GM23338 (cell line): ENCODE results near the gene TRABD2A. TPM values are rescaled to one million over a fixed set of nuclear protein-coding genes. Genes with fewer than 3 reads are reported as not detected.

Experiments
- CREB1 ChIP-seq: fragments of 250-450 bp; sonication (Bioruptor Pico); IDR thresholded peaks from 2 replicates; pipeline ENCODE4 v1.5.0; 2020; ENCODE audit warnings: low read depth, mild to moderate bottlenecking, moderate library complexity
- ETS1 ChIP-seq: IDR thresholded peaks from 2 replicates; pipeline ENCODE4 v1.6.1; 2016; ENCODE audit warnings: antibody characterized with exemption
- EZH2phosphoT487 ChIP-seq: fragments of 200-600 bp; sonication (generic); IDR thresholded peaks from one replicate; pipeline ENCODE4 v1.8.1; 2018; ENCODE audit warnings: antibody characterized with exemption; ENCODE audit not compliant: unreplicated experiment
- NANOG ChIP-seq: IDR thresholded peaks from 2 replicates; pipeline ENCODE4 v1.6.1; 2016; ENCODE audit warnings: antibody characterized with exemption, borderline replicate concordance
- STAT1 ChIP-seq: IDR thresholded peaks from one replicate; pipeline ENCODE4 v1.6.1; 2016; ENCODE audit warnings: antibody characterized with exemption; ENCODE audit not compliant: unreplicated experiment
- polyA plus RNA-seq: library from polyadenylated mRNA; unstranded; fragments of >200 nt; fragmentation: Nextera tagmentation; extraction: Ambion mirVana; gene quantifications from 2 replicates; pipeline ENCODE4 v1.2.1, GENCODE V29; 2016
- total RNA-seq: library from RNA; depleted of rRNA; stranded (reverse); fragments of >200 nt; shearing (Covaris generic); gene quantifications from 2 replicates; pipeline ENCODE4 v1.2.3, GENCODE V29; 2014
- TF ChIP-seq, protein P1 (sequence below): fragments of 250-450 bp; sonication (Bioruptor Pico); IDR thresholded peaks from 2 replicates; pipeline ENCODE4 v1.5.0; 2020; ENCODE audit warnings: mild to moderate bottlenecking, moderate library complexity
- TF ChIP-seq, protein P2 (sequence below), 2 experiments: fragments of 200-600 bp in 1 of 2; sonication (generic) in 1 of 2; conservative IDR thresholded peaks; 2 replicates each; pipeline versions ENCODE4 v1.5.1 to v1.6.1; 2016 to 2017; ENCODE audit warnings: antibody characterized with exemption in 2 of 2, low read depth in 2 of 2, mild to moderate bottlenecking in 2 of 2, moderate library complexity in 1 of 2

Gene TRABD2A
- total and polyA plus RNA-seq, 2 experiments from 2014 or later: 5.5 to 12.1 TPM

DNA sequence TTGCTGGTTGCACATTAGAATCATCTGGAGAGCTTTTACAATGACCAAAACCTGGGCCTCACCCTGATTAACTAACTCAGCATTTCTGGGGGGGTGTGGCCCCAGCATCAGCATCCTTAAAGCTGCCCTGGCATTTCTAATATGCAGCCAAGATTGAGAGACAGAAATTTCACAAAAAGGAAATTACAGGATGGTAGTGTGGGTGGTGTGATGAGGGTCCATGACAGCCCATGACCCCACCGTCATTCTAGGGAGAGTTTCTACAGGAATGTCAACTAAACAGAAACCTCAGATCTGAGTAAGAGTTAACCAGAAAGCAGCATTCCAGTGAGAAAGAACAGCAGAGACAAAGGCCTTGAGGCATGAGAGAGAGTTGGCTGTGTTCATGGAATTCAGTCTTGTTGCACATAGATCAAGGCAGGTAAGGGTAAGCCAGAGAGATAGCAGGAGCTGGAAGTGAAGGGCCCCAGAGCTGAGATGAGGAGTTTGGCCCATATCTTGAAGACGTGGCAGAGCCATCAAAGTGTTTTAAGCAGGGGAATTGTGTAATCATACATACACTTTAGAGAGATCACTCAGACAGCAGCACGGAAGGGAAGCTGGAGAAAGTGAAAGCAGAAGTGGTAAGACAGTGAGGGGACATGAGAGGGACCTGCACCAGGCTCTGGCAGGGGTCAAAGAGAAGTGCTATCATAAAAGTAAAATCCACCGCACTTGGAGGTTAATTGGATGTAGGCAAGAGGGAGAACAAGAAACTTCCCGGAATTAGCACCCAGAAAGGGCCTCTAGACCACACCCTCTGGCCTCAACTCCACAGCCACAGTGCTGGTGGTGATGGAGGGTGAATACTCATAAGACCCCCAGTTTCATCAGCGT is 7.8 kb upstream of the TRABD2A start (continued):
- TF ChIP-seq, protein P1, sequence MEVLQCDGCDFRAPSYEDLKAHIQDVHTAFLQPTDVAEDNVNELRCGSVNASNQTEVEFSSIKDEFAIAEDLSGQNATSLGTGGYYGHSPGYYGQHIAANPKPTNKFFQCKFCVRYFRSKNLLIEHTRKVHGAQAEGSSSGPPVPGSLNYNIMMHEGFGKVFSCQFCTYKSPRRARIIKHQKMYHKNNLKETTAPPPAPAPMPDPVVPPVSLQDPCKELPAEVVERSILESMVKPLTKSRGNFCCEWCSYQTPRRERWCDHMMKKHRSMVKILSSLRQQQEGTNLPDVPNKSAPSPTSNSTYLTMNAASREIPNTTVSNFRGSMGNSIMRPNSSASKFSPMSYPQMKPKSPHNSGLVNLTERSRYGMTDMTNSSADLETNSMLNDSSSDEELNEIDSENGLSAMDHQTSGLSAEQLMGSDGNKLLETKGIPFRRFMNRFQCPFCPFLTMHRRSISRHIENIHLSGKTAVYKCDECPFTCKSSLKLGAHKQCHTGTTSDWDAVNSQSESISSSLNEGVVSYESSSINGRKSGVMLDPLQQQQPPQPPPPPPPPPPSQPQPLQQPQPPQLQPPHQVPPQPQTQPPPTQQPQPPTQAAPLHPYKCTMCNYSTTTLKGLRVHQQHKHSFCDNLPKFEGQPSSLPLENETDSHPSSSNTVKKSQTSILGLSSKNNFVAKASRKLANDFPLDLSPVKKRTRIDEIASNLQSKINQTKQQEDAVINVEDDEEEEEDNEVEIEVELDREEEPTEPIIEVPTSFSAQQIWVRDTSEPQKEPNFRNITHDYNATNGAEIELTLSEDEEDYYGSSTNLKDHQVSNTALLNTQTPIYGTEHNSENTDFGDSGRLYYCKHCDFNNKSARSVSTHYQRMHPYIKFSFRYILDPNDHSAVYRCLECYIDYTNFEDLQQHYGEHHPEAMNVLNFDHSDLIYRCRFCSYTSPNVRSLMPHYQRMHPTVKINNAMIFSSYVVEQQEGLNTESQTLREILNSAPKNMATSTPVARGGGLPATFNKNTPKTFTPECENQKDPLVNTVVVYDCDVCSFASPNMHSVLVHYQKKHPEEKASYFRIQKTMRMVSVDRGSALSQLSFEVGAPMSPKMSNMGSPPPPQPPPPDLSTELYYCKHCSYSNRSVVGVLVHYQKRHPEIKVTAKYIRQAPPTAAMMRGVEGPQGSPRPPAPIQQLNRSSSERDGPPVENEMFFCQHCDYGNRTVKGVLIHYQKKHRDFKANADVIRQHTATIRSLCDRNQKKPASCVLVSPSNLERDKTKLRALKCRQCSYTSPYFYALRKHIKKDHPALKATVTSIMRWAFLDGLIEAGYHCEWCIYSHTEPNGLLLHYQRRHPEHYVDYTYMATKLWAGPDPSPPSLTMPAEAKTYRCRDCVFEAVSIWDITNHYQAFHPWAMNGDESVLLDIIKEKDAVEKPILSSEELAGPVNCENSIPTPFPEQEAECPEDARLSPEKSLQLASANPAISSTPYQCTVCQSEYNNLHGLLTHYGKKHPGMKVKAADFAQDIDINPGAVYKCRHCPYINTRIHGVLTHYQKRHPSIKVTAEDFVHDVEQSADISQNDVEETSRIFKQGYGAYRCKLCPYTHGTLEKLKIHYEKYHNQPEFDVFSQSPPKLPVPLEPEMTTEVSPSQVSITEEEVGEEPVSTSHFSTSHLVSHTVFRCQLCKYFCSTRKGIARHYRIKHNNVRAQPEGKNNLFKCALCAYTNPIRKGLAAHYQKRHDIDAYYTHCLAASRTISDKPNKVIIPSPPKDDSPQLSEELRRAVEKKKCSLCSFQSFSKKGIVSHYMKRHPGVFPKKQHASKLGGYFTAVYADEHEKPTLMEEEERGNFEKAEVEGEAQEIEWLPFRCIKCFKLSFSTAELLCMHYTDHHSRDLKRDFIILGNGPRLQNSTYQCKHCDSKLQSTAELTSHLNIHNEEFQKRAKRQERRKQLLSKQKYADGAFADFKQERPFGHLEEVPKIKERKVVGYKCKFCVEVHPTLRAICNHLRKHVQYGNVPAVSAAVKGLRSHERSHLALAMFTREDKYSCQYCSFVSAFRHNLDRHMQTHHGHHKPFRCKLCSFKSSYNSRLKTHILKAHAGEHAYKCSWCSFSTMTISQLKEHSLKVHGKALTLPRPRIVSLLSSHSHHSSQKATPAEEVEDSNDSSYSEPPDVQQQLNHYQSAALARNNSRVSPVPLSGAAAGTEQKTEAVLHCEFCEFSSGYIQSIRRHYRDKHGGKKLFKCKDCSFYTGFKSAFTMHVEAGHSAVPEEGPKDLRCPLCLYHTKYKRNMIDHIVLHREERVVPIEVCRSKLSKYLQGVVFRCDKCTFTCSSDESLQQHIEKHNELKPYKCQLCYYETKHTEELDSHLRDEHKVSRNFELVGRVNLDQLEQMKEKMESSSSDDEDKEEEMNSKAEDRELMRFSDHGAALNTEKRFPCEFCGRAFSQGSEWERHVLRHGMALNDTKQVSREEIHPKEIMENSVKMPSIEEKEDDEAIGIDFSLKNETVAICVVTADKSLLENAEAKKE (CRISPR knock-in tag): no peak
- TF ChIP-seq, protein P2, sequence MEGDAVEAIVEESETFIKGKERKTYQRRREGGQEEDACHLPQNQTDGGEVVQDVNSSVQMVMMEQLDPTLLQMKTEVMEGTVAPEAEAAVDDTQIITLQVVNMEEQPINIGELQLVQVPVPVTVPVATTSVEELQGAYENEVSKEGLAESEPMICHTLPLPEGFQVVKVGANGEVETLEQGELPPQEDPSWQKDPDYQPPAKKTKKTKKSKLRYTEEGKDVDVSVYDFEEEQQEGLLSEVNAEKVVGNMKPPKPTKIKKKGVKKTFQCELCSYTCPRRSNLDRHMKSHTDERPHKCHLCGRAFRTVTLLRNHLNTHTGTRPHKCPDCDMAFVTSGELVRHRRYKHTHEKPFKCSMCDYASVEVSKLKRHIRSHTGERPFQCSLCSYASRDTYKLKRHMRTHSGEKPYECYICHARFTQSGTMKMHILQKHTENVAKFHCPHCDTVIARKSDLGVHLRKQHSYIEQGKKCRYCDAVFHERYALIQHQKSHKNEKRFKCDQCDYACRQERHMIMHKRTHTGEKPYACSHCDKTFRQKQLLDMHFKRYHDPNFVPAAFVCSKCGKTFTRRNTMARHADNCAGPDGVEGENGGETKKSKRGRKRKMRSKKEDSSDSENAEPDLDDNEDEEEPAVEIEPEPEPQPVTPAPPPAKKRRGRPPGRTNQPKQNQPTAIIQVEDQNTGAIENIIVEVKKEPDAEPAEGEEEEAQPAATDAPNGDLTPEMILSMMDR (conservative IDR thresholded peaks at IDR 0.05; ENCODE audit: low read depth in 2 of 2): no peak
- no peak for TF ChIP-seq NANOG
- no peak for TF ChIP-seq EZH2phosphoT487
- no peak for TF ChIP-seq STAT1
- TF ChIP-seq ETS1: no peak
- no peak for TF ChIP-seq CREB1 (CRISPR knock-in tag)
